Islet precursor cell (in vitro differentiated cells): ENCODE results near the gene MRO.
"Not testable (repeated sequence)": the region's sequence is repeated elsewhere in the genome, so short reads cannot be mapped to it uniquely, and the experiment has no call there.

Source experiments
- DNase-seq: peaks from one replicate; pipeline ENCODE4 v3.0.0-alpha.2; 2018

The MRO gene

DNA sequence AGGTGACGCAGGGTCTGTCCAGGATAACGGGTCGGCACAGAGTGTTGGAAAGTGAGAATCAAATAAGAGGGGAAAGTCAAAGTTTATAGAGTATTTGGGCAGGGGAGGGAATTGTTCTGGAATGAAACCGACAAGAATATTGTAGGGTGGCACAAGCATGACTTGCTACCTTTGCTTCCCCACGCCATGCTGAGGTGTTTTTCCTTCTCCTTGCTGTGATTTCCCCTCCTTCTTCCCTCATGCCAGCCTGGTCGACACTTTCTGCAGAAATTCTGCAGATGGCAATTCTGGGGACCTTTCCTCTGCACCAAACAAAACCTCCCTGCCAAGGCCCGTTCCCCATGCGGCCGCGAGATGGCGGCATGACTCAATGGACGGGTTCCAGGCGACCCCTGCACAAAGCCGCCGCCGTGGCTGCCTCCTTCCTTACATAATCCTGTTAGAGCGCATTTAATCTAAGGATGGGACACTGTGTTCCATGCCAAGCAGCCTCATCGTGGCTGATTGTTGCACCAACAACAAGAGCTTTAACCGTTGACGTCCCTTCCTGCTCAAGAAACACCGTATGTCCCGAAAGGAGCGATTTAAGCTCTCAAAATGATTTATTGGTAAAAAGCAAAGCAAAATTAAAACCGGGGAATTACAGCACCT is at the start of gene MRO:
Gene MRO (minus strand): TSS at position 289 of the 651 bp plus-strand sequence. CDS start 10,616 bp downstream, outside the sequence.
- peak; percentile 89 for DNase-seq

DNA sequence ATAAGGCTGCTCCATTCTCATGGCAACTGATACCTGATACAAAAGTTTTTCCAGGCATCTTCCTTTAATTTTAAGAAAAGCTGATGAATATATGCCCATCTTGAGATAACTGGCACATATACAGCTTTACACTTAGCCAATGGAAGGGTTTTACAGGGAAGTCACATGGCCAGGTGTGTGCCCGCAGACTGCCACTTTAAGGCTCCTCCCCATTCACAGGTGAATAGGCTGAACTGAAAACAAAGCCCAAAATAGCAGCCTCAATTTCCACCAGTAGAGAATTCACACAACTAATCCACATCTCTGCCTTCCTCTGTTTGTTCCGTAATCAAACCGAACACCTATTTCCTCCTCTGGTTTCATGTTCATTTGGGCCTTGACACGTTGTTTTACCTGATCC is 49.3 kb upstream of the MRO start:
- no peak for DNase-seq

DNA sequence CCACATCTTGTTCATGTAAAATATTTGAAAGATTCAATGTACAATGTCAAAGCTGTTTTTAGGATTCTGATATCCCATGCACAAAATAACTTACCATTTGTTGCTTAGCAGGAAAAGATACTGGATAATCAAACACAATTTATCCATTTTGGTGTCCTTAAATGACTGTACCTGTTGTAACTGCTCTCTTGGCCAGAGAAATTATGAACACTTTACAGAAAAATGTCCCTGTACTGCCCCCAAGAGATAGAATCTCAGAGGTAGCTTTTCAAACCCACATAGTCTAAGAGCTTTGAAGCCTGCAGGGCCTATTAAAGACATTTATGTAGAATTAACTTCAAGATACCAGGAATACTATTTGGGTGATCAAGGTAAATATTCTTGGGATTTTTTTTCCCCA is 46.9 kb upstream of the MRO start:
- no peak for DNase-seq

DNA sequence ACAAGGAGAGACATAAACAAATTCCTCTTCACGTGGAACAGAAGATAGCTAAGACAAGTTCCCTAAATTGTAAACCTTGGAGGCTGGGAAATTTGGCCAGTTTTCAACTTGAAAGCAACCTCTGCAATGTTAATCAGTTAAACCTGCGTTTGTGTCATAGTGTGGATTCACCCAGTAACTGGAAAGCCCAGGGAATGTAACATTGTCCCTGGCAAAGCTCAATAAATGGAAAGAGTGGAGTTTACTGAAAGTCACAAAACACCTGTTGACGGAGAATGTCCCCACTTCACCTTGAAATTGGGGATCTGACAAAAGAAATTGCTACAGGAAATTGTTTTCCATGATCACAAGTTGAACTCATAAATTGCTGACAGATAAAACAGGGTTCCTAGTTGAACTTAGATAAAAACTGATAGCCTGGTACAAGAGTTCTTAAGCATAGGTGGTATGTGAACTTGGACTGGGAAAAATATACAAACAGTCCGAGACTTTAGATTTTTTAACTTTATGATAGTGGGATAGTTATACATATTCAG is 44.1 kb upstream of the MRO start:
- no peak for DNase-seq

DNA sequence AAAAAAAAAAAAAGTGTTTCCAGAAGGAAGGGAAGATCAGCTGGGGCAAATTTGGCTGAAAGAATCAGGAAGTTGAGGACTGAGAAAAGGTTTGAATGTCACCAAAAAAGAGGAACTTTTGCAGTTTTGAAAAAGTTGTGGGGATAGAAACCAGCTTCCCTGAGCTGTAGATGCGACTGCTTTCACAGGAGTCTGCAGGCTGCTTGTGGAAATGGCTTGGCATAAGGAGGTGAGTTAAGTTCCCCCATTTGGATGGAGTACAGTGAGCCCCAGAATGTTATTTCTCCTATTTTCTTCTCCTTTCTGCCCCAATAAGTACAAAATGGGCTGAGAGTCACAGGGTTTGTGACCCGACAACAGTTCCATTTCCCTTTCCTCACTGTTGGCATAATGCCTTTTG is 42.6 kb upstream of the MRO start:
- no peak for DNase-seq

DNA sequence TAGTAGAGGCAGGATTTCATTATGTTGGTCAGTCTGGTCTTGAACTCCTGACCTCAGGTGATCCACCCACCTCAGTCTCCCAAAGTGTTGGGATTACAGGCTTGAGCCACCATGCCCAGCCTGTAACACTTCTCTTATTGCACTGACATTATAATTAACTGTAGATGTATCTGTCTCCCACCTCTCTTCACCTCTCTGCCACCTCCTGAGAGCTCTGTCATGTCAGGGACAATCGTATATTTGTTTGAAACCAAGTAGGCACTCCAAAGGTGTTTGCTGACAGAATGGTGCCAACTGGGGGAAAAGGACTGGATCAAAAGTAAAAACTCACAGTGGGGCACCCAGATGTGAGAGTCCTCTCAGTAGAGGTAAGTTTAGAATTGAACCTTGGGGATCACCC is 41.8 kb upstream of the MRO start:
- DNase-seq = no peak

DNA sequence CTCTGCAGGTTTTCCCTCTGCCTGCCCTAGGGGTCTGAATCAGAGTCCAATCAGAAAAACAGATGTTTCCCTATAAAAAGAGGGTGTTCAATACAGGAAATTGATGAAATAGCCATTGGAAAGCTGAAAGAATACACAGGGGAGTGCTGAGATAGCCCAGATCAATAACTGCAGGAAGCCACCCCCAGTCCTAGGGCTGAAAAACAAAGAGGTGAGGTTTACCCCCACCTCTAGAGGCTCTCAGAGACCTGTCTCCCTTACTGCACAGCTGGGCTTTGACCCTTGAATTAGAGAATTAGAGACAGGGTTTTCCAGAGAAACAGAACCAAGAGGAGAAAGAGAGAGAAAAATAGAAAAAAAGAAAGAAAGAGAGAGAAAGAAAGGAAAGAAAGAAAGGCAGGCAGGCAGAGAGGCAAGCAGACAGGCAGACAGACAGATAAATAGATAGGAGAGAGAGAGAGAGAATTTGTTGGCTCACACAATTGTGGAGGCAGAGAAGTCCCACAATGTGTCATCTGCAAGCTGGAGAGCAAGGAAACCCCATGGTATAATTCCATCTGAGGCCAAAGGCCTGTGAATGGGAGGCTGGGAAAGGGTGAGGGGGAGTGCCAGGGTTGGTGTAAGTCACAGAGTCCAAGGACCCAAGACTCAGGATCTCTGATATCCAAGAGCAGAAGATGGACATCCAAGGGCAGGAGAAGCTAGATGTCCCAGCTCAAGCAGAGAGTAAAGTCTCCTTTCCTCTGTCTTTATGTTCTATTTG is 40.2 kb upstream of the MRO start:
- DNase-seq = no peak

DNA sequence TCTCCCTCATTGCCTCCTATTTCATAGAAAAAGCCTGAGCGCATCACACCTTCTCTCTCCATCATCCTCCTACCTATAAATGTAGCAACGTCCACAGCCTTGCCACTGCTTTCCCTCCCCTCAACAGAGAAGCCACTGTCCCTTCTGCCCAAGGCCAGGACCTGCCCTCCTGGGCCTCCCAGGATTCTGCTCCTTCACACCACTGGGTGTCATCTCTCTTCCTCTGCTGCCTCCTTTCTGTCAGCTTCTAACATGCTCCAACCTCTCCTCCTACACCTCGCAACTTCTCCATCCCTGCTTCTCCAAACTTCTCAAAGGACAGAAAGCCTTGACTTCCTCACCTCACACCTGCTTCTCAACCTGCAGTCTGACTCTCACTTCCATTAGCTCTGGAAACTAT is 37.9 kb upstream of the MRO start:
- DNase-seq = no peak

DNA sequence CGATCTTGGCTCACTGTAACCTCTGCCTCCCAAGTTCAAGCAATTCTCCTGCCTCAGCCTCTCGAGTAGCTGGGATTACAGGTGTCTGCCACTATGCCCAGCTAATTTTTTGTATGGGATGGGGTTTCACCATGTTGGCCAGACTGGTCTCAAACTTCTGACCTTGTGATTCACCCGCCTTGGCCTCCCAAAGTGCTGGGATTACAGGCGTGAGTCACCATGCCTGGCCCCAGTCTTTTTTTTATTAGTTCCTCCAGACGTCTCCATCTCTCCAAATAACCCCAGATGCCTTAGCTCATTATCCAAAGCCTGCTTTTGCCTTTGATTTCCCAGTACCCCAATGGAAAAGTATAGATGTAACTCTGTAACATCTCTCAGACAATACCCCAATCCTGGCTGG is 37.4 kb upstream of the MRO start:
- DNase-seq = not testable (repeated sequence)

DNA sequence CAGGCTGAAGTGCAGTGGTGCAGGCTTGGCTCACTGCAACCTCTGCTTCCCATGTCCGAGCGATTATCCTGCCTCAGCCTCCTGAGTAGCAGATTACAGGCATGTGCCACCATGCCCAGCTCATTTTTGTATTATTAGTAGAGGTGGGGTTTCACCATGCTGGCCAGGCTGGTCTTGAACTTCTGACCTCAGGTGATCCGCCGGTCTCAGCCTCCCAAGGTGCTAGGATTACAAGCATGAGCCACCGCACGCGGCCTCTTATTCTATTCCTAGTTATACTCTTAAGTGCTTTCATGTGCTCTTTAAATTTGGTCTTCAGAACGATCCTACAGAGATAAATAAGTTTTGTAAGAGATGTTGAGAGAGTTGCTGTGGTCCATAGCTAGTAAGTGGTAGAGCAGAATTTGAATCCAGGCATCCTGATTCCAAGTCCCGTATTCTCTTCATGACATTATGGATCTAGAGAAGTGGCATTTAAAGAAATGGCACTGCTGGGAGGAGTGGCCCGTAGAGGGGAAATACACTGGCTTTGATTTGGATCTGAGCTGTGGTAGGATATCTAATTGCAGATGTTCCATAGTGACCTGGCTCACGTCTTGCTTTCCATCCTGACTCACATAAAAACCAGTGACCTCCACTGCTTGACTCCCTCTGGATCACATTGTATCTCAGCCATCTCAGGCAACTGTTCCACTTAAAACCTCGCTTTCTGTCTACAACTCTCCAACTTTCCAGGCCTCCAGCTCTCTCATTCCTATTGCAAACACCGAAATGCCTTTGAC is 36.4 kb upstream of the MRO start:
- no peak for DNase-seq

DNA sequence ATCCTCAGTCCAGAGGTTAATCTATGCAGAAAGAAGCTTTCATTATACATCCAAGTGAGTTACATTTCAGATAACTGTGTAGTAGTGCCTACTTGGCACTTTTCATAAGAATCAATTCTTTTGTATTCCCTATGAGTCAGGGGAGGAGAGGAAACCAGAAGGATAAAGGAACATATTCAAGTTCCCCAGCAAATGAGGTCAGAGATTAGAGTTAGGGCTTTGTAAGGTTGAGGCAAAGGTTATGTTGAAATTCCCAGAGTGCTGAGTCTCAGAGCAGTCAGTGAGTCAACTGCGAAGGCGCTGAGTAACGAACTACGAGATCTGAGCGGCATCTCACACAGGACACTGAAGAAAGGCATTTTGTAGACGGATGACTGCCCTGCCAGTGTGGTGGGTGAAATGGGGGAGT is 34.1 kb upstream of the MRO start:
- DNase-seq = peak; percentile 77

DNA sequence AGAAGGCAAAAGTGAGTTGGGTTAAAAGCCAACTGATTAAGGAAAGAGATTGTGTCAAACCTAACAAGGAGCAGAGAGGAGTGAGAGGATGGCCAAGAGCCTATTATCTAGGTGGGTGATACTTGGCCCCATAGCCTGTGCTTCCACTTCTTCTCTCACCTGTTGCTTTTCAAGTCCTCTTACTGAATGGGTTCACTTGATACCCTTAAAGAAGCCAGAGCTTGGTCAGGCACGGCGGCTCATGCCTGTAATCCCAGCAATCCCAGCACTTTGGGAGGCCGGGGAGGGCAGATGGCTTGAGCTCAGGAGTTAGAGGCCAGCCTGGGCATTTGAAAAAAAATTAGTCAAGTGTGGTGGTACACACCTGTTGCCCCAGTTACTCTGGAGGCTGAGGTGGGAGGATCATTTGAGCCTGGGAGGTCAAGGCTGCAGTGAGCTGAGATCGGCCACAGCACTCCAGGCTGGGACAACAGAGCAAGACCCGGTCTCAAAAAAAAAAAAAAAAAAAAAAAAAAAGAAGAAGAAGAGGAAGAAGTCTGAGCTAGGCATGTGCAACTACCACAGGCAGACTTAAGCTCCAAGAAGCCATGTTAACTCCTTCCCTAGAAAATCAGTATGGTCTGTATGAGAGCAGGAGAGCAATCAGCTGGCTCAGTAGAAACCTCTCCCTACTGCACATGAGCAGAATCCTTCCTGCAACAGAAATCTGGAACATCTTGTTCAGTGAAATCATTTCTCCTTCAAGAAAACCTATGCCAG is 30.7 kb upstream of the MRO start:
- no peak for DNase-seq

DNA sequence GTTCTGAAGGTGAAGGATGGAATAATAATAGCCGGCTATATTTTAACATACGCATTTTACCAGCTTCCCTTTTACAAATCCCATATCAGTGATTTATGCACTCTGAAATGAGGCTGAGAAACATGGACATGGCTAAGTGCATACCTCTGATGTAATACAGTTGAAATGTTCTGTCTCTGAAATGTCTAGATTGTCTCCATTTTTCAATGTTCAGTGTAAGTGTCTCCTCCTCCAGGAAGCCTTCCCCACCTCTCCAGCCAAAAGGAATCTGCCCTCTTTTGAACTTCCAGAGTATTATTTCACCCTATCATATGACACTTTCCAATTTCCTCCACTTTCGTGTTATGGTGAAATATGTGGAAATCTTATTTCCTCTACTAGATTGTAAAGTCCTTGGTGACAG is 29.6 kb upstream of the MRO start:
- no peak for DNase-seq

DNA sequence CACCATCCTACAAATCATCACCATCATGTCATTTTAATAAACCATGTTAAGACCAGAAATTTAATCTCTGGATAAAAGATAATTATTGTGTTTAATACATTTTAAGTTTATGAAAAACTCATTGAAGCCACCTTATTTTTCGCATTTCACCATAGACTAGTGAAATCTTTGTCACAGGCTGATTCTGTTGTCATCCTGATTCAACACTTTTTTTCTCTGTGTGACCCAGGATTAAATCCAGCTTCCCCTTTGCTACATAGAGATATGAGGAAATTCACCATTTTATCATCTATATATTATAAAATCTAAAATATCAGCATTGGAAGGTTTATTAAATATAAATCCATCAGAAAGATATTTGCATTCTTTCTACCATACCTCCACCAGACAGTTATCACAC is 29.2 kb upstream of the MRO start:
- no peak for DNase-seq

DNA sequence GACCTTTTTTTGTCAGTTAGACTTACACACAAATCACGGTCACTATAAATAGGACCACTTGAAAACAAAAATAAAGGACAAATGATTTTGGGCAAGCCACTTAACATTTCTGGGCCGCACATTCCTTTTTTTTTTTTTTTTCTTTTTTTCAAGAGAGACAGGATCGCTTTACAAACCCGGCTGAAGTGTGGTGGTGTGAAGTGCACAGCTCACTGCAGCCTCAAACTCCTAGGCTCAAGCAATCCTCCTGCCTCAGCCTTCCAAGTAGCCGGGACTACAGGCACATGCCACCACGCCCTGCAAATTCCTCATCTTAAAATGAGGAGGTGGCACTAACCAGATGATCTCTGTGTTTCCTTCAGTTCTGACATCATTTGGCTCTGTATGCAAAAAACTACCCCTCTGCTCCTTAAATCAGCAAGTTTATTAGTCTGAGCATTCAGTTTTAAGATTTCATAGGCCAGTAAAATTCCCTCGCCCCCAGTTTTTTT is 28.3 kb upstream of the MRO start:
- DNase-seq = no peak

DNA sequence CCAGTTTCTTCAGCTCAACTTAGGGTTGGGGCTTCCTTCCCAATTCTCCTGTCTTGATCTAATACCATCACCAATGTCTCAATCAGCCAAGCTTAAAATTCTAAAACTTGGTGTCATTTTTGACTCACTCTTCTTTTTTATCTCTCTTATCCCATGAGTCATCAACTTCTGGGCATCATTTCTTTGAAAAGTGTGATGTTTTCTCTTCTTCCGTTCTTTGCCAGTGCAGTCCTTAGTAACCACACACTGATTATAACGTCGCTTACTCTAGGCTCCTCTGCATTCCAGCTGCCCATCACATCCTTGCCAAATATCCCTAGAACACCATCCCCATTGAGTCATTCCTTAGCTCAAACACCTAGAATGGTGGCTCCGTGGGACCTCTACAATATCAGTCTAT is 27.4 kb upstream of the MRO start:
- no peak for DNase-seq

DNA sequence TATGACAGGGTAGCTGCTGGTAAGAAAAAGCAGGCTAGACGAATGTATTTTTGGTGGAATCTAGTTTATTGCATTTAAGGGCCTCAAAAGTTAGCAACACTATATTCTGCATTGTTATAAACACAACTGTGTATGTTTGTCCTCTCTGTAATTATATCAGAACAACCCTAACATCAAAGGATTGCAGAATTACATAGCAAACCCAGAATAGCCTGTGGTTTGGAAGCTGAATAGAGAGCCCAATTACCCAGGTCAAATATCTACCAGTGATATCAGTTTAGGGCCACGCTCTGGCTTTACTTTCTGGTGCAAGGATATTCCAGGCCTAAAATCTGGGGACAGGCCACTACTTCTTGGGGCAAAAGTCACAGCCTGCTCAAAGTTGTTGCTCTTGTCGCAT is 25.1 kb upstream of the MRO start:
- no peak for DNase-seq

DNA sequence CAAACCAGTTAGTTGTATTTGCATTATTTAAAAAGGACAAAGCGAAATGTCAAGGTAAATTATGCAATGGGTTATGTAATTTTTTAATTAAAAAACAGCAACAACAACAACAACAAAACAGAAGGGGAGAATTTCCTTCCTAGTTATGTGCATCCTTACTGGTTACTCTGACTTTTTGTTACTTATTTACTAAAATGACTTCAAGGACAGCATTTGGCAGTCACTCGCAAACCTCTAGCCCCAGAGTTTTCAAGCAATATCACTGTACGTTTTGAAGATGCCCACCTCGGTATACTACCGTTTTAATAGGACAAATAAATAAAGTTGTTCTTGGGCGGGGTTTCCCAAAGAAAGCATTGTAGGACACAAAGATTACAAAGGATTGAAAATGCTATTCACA is 24.7 kb upstream of the MRO start:
- no peak for DNase-seq

DNA sequence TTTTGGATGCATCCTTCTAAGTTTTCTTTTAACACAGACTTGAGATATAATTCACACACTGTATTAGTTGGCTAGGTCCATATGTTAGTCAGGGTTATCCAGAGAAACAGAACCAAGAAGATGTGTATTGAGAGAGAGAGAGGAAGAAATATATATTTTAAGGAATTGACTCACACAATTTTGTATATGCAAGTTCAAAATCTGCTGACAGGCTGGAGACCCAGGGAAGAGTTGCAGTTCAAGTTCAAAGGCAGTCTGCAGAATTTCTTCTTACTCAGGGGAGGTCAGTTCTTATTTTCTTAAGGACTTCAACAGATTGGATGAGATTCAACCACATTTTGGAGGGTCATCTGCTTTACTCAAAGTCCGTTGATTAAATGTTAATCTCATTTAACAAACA is 23.0 kb upstream of the MRO start:
- no peak for DNase-seq

DNA sequence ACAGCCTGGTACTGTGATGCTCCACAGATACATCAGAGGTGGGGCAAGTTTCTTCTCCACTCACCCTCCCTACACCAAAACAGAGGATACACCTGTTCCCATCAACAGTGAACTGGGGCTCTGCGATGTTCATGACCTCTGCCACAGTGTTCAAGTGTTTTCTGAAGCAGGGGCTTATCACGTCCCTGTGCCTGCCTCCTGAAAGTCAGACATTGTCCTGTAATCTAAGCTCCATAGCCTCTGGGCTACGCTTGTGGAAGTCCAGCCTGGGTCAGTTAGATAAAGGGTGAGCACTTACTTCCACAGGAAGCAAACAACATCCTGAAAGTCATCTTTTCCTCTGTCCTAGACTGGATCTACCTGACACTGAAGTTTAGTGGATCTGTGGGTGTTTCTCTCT is 20.2 kb upstream of the MRO start:
- DNase-seq = no peak

DNA sequence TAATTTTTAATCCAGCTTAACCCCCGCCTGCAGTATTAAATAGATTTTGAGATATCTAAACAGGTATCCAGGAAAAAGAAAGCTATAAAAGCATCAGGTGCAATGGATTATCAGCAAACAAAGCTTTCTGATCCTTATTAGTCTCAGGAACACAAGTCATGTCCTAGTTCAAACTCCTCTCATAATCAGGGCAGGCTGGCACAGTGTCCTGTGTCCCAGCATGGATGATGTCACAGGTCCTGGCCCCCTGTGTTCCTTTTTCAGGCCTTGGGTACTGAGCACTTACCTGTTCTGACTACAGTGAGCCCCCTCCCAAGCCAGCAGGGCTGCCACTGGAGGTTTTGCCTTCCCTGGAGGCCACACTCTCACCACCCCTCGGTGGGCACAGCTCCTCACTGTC is 19.5 kb upstream of the MRO start:
- no peak for DNase-seq

DNA sequence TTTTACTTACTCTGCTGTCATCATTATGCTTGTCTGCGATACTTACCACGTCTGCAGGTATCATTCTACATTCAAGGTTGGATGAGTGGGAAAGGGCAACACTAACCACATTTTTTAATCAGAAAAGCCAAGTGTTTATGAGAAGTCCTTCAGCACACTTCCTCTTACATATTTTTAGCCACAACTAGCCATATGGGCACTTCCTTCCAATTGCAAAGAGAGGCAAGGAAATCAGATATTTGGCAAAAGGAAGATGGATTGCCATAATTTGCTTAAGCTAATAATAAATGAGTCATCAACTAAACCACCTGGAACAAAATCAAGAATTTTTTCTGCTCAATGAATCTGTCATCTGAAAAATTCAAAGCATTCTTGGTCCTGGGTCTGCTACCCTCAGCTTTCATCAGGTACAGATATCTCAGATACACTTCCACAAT is 16.7 kb upstream of the MRO start:
- DNase-seq = no peak

DNA sequence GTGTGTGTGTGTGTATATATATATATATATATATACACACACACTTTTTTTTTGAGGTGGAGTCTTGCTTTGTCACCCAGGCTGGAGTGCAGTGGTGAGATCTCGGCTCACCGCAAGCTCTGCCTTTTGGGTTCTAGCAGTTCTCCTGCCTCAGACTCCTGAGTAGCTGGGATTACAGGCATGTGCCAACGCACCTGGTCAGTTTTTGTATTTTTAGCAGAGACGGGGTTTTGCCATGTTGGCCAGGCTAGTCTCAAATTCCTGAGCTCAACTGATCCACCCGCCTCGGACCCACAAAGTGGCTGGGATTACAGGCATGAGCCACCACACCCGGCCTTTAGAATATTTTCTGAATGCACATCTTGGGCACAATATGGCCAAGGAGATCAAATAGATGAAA is 13.7 kb upstream of the MRO start:
- DNase-seq = not testable (repeated sequence)
